H1 (cell line): Measurements from ENCODE around the gene USP49. TPM values are rescaled to one million over a fixed set of nuclear protein-coding genes. Genes with fewer than 3 reads are reported as not detected.
A peak's percentile ranks its signal among the peaks of the same experiment; 100 is the strongest.

ENCODE experiments used
- CTCF ChIA-PET: fragments of 300-600 bp; sonication (Branson Sonifier 250); formaldehyde crosslinking; loops from one replicate; lab custom pipeline; 2021; ENCODE audit not compliant: partially characterized antibody; lab: Charles Lee
- POLR2A ChIA-PET: fragments of 300-600 bp; sonication (Branson Sonifier 250); formaldehyde crosslinking; loops from one replicate; lab custom pipeline; 2021; ENCODE audit warnings: inconsistent platforms; ENCODE audit not compliant: partially characterized antibody; lab: Charles Lee
- DNase-seq, 2 experiments: peaks; one replicate each; pipeline versions ENCODE4 v3.0.0 to v3.0.0-alpha.2; 2010 to 2022; ENCODE audit warnings: low spot score in 2 of 2, low read depth in 1 of 2, mixed read lengths in 1 of 2
- FAIRE-seq: peaks from 2 replicates; lab custom pipeline; 2011; peaks lifted over from hg19 to GRCh38; lab: Jason Lieb, UNC
- H2AFZ ChIP-seq: 2 replicates; pipeline ENCODE4 v1.8.1; 2012; ENCODE audit warnings: low read length, inconsistent platforms
- H2AK5ac ChIP-seq: 2 replicates; pipeline ENCODE4 v1.6.1; 2013; ENCODE audit warnings: low read depth, low read length
- H2BK120ac ChIP-seq: replicated peaks from 2 replicates; pipeline ENCODE3; 2013; ENCODE audit warnings: low read depth, low read length, inconsistent platforms
- H2BK12ac ChIP-seq: 2 replicates; pipeline ENCODE4 v1.6.1; 2013; ENCODE audit warnings: low read depth, low read length
- H2BK15ac ChIP-seq: 2 replicates; pipeline ENCODE4 v1.6.1; 2013; ENCODE audit warnings: low read length
- H2BK20ac ChIP-seq: 2 replicates; pipeline ENCODE4 v1.6.1; 2013; ENCODE audit warnings: low read length
- H2BK5ac ChIP-seq: 2 replicates; pipeline ENCODE4 v1.6.1; 2013; ENCODE audit warnings: low read depth, low read length
- H3K14ac ChIP-seq: 2 replicates; pipeline ENCODE4 v1.6.1; 2013; ENCODE audit warnings: inconsistent platforms; ENCODE audit not compliant: insufficient read length
- H3K18ac ChIP-seq: 2 replicates; pipeline ENCODE4 v1.6.1; 2013; ENCODE audit warnings: low read length; ENCODE audit errors: extremely low read depth
- H3K23ac ChIP-seq: 2 replicates; pipeline ENCODE4 v1.6.1; 2013; ENCODE audit warnings: inconsistent platforms; ENCODE audit not compliant: insufficient read length
- H3K23me2 ChIP-seq: 2 replicates; pipeline ENCODE4 v1.6.1; 2013; ENCODE audit warnings: low read depth, low read length
- H3K27ac ChIP-seq: 2 replicates; pipeline ENCODE4 v1.6.1; 2011; ENCODE audit warnings: low read depth, low read length, inconsistent platforms
- H3K27me3 ChIP-seq, 4 experiments: replicated peaks in 1 of 4; 1 replicate in 1 of 4; 2 replicates in 3 of 4; pipeline versions ENCODE4 v1.6.1 to v1.8.1; 2011 to 2013; ENCODE audit warnings: low read length in 3 of 4, mild to moderate bottlenecking in 3 of 4, inconsistent platforms in 2 of 4, mixed read lengths in 2 of 4, moderate library complexity in 1 of 4; ENCODE audit not compliant: control insufficient read depth in 3 of 4, insufficient read depth in 3 of 4; ENCODE audit errors: extremely low read depth in 1 of 4
- H3K36me3 ChIP-seq, 4 experiments: 2 replicates each; pipeline versions ENCODE4 v1.6.1 to v1.8.1; 2011 to 2013; ENCODE audit warnings: mild to moderate bottlenecking in 4 of 4, low read length in 3 of 4, moderate library complexity in 2 of 4, control low read depth in 1 of 4, inconsistent platforms in 1 of 4; ENCODE audit not compliant: insufficient read depth in 4 of 4, control insufficient read depth in 2 of 4
- H3K4ac ChIP-seq: replicated peaks from 2 replicates; pipeline ENCODE3; 2013; ENCODE audit warnings: low read length, low read depth, mixed read lengths, inconsistent platforms; ENCODE audit not compliant: insufficient read length
- H3K4me1 ChIP-seq, 4 experiments: replicated peaks in 1 of 4; 1 replicate in 1 of 4; 2 replicates in 3 of 4; pipeline versions ENCODE4 v1.6.1 to v1.8.1; 2011 to 2013; ENCODE audit warnings: low read length in 3 of 4, inconsistent platforms in 2 of 4, mixed read lengths in 1 of 4; ENCODE audit not compliant: insufficient read depth in 4 of 4, control insufficient read depth in 3 of 4
- H3K4me2 ChIP-seq, 2 experiments: 2 replicates each; pipeline versions ENCODE4 v1.6.1 to v1.8.1; 2011 to 2013; ENCODE audit warnings: low read depth in 2 of 2, low read length in 2 of 2, control low read depth in 1 of 2, inconsistent platforms in 1 of 2, mild to moderate bottlenecking in 1 of 2; ENCODE audit not compliant: insufficient read depth in 1 of 2
- H3K4me3 ChIP-seq, 4 experiments: fragments of 200-600, 300-600 bp in 1 of 4; sonication (generic), shearing (Covaris generic), sonication (Bioruptor Twin) in 1 of 4; 2 replicates each; pipeline versions ENCODE4 v1.5.1 to v1.8.1; 2011 to 2016; ENCODE audit warnings: low read length in 4 of 4, low read depth in 3 of 4, control low read depth in 2 of 4, inconsistent platforms in 2 of 4, mild to moderate bottlenecking in 2 of 4, mixed read lengths in 1 of 4, moderate library complexity in 1 of 4; ENCODE audit not compliant: insufficient read depth in 2 of 4; ENCODE audit errors: extremely low read depth in 1 of 4
- H3K56ac ChIP-seq: replicated peaks from 2 replicates; pipeline ENCODE3; 2013; ENCODE audit warnings: low read depth, mild to moderate bottlenecking, mixed read lengths, low read length, inconsistent platforms; ENCODE audit not compliant: insufficient read length
- H3K79me1 ChIP-seq: 2 replicates; pipeline ENCODE4 v1.6.1; 2013; ENCODE audit warnings: low read depth, low read length, control low read depth
- H3K79me2 ChIP-seq, 2 experiments: 2 replicates each; pipeline versions ENCODE4 v1.6.1 to v1.8.1; 2012 to 2013; ENCODE audit warnings: low read length in 2 of 2, mild to moderate bottlenecking in 2 of 2, inconsistent platforms in 1 of 2; ENCODE audit not compliant: insufficient read depth in 2 of 2, control insufficient read depth in 1 of 2
- H3K9ac ChIP-seq, 4 experiments: replicated peaks in 1 of 4; 1 replicate in 1 of 4; 2 replicates in 3 of 4; pipeline versions ENCODE4 v1.6.1 to v1.8.1; 2011 to 2013; ENCODE audit warnings: low read depth in 3 of 4, low read length in 3 of 4, control low read depth in 2 of 4, mild to moderate bottlenecking in 2 of 4, moderate library complexity in 2 of 4, inconsistent platforms in 1 of 4; ENCODE audit errors: extremely low read depth in 1 of 4
- H3K9me3 ChIP-seq, 2 experiments: 2 replicates each; pipeline versions ENCODE4 v1.6.1 to v1.8.1; 2012 to 2013; ENCODE audit warnings: mild to moderate bottlenecking in 2 of 2, moderate library complexity in 2 of 2, control low read depth in 1 of 2, inconsistent platforms in 1 of 2, low read depth in 1 of 2, low read length in 1 of 2, mixed read lengths in 1 of 2; ENCODE audit not compliant: insufficient read depth in 2 of 2
- H4K20me1 ChIP-seq, 2 experiments: replicated peaks in 1 of 2; 2 replicates each; pipeline versions ENCODE3 to v1.8.1; 2011 to 2013; ENCODE audit warnings: inconsistent platforms in 2 of 2, low read length in 2 of 2, mild to moderate bottlenecking in 1 of 2; ENCODE audit not compliant: insufficient read depth in 2 of 2, control insufficient read depth in 1 of 2
- H4K5ac ChIP-seq: 2 replicates; pipeline ENCODE4 v1.6.1; 2013; ENCODE audit warnings: low read length, low read depth, mixed read lengths, inconsistent platforms; ENCODE audit not compliant: insufficient read length
- H4K8ac ChIP-seq: 2 replicates; pipeline ENCODE4 v1.8.0; 2013; ENCODE audit warnings: mild to moderate bottlenecking, moderate library complexity, low read length, inconsistent platforms; ENCODE audit not compliant: insufficient read depth; ENCODE audit errors: extremely low read depth
- H4K91ac ChIP-seq: replicated peaks from 2 replicates; pipeline ENCODE3; 2013; ENCODE audit warnings: low read length, mixed read lengths, inconsistent platforms; ENCODE audit not compliant: insufficient read length
- CTBP2 ChIP-seq: IDR thresholded peaks from 2 replicates; pipeline ENCODE4 v1.7.0; 2011; ENCODE audit warnings: borderline replicate concordance, mild to moderate bottlenecking, moderate library complexity, mixed read lengths, low read length; ENCODE audit not compliant: insufficient read depth, insufficient read length
- HDAC2 ChIP-seq, 2 experiments: fragments of 300-600 bp in 1 of 2; sonication (generic) in 1 of 2; IDR thresholded peaks; 2 replicates each; pipeline ENCODE4 v1.6.1; 2011 to 2012; ENCODE audit warnings: low read depth in 2 of 2, low read length in 2 of 2, mild to moderate bottlenecking in 2 of 2, moderate library complexity in 2 of 2, borderline replicate concordance in 1 of 2, inconsistent platforms in 1 of 2
- HDAC6 ChIP-seq: IDR thresholded peaks from one replicate; pipeline ENCODE4 v1.7.1; 2012; ENCODE audit warnings: low read depth, mild to moderate bottlenecking, inconsistent platforms, low read length, moderate library complexity
- MAX ChIP-seq: IDR thresholded peaks from 2 replicates; pipeline ENCODE4 v1.6.1; 2012; ENCODE audit warnings: inconsistent platforms
- POLR2A ChIP-seq, 2 experiments: IDR thresholded peaks; 1 replicate in 1 of 2; 2 replicates in 1 of 2; pipeline ENCODE4 v1.6.1; 2011; ENCODE audit warnings: low read depth in 2 of 2, low read length in 2 of 2, mild to moderate bottlenecking in 2 of 2; ENCODE audit errors: control extremely low read depth in 1 of 2
- SIN3A ChIP-seq, 2 experiments: IDR thresholded peaks in 1 of 2; conservative IDR thresholded peaks in 1 of 2; 2 replicates each; pipeline ENCODE4 v1.6.1; 2011 to 2012; ENCODE audit warnings: low read length in 2 of 2, improper control_type of control experiment in 1 of 2, low read depth in 1 of 2, mild to moderate bottlenecking in 1 of 2
- WGBS, 2 experiments: shearing (Covaris generic) in 1 of 2; methylation state at CpG; one replicate each; pipeline versions ENCODE4 v1.1.6 to v1.1.7; 2013 to 2015; ENCODE audit warnings: low lambda C conversion rate in 2 of 2, mixed read lengths in 2 of 2, inconsistent platforms in 1 of 2, low coverage in 1 of 2, missing lambda C conversion rate in 1 of 2; ENCODE audit not compliant: insufficient replicate concordance in 2 of 2, insufficient coverage in 1 of 2, insufficient read length in 1 of 2; ENCODE audit errors: extremely low coverage in 1 of 2, missing lambda C conversion rate in 1 of 2; 5-methylcytosine and 5-hydroxymethylcytosine counted together
- long read RNA-seq, 2 experiments: library from RNA in 1 of 2; library from capped mRNA in 1 of 2; stranded (forward); transcript quantifications; one replicate each; pipeline ENCODE4 v2.0.0, GENCODE V29; 2021; ENCODE audit warnings: inconsistent platforms in 1 of 2
- polyA minus RNA-seq, 3 experiments: library from RNA; depleted of rRNA, polyadenylated mRNA; stranded (reverse); fragments of >200 nt; gene quantifications; 1 replicate in 2 of 3; 2 replicates in 1 of 3; pipeline ENCODE4 v1.2.3, GENCODE V29; 2011
- polyA plus RNA-seq, 7 experiments: library from polyadenylated mRNA; depleted of rRNA in 3 of 7; stranded (reverse) in 5 of 7; unstranded in 2 of 7; fragments of >200 nt in 5 of 7; fragments of 200-250 nt in 2 of 7; gene quantifications; 1 replicate in 5 of 7; 2 replicates in 1 of 7; 4 replicates in 1 of 7; pipeline versions ENCODE4 v1.2.1 to v1.2.3, GENCODE V29; 2011 to 2013; ENCODE audit warnings: missing spikeins in 2 of 7, mixed read lengths in 2 of 7
- total RNA-seq: library from RNA; stranded (reverse); fragmentation: NEBNext Ultra II Directional; extraction: Animal tissue kit (Norgen Biotek cat#: 25700); gene quantifications from 2 replicates; pipeline ENCODE4 v1.2.1, GENCODE V29; 2021

The USP49 gene
- total RNA-seq (21.1 and 24.4 TPM in 2 replicates), polyA plus RNA-seq (2011; rRNA removed) (6.9 and 10.8 TPM in 2 replicates), polyA minus RNA-seq (2011; rRNA and poly(A)+ RNA removed) (10.2 and 12.0 TPM in 2 replicates)
- polyA plus RNA-seq (2011; cell fraction: cytosol; rRNA removed) = 13.0 TPM
- polyA plus RNA-seq (2011; cell fraction: nucleus; rRNA removed) = 22.0 TPM
- polyA plus RNA-seq (2012, experiment 1 of 2) = 15.7 to 27.2 TPM (median 20.7 TPM) in 4 replicates
- 1.6 TPM for polyA plus RNA-seq (2012, experiment 2 of 2)
- 10.4 TPM for polyA plus RNA-seq (2013, experiment 1 of 2)
- polyA plus RNA-seq (2013, experiment 2 of 2) = 8.7 TPM
- polyA minus RNA-seq (2011; cell fraction: cytosol; rRNA and poly(A)+ RNA removed) = 9.2 TPM
- 14.2 TPM for polyA minus RNA-seq (2011; cell fraction: nucleus; rRNA and poly(A)+ RNA removed)
- long read RNA-seq, experiment 1, partial matches to known transcripts = 0 of 5 reads
- long read RNA-seq, experiment 1, other reads (novel, unspliced or antisense) = 5 of 5 reads
- long read RNA-seq, experiment 2, partial matches to known transcripts = 1 of 2 reads
- long read RNA-seq, experiment 2, other reads (novel, unspliced or antisense) = 1 of 2 reads

DNA sequence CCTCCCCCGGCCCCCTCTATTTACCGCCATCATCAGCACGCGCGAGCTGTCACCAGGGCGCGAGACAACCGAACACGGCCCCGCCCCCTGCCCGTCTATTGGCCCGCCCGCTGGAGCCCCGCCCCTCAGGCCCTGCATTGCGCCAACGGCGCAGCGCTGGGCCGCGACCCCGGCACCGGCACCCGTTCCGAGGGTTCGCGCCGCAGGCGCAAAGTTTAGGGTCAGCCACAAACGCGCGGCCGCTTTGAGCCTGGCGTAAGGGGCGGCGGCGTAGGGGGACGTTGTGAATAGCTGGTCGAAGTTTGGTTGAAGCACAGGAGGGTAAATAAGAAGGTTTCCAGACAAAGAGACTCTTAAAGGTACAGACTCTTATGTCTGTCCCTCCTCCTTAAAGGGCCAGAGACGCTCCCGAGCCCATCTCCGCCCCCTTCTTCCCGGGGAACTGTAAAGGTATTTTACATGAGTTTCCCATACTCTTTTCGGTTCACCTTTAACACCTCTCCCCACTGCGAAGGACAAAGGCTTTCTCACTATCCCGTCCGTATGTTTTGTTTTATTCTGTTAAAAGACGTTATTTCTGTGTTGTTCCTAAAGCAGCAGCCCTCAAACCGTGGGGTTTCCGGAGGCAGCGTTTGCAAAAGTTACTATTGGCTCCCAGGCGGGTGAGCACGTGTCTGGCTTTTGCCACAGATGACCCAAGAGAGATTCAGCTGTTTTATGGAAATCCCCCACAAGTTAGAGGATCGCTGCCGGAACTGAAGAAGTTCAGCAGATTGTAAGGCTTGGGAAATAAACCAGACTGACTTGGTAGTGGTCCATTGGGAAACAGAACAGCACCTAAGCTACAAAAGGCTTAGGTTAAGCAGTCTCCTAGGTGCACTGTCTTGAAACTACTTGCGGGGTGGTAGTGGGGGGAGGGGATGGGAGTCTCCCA lies at the start of gene USP49:
USP49 (minus strand) TSS at position 76 of the 934 bp plus-strand sequence. CDS start 88,392 bp downstream, outside the sequence.
- Histone ChIP-seq H3K4me1 (peaks cover 0 to 11% (median 4%) of the 10 kb centered on the region in 4 experiments; a peak in 4 of 7 replicates), H3K23me2 (peaks cover 14% of the 10 kb centered on the region), H3K79me2 (peaks cover 0 to 36% of the 10 kb centered on the region in 2 experiments; a peak in 3 of 4 replicates), H3K36me3 (no peaks in the 10 kb centered on the region), H3K9ac (peak within 1 kb of the TSS; percentile 75 to 97 (median 78)), H3K56ac (peak within 1 kb of the TSS; percentile 83), H3K4me2 (peak within 1 kb of the TSS; percentile 96 to 100), H2BK20ac (no peak within 1 kb of the TSS; the same call in 1 of the 2 replicates), H3K27ac (peak within 1 kb of the TSS; percentile 83), H2BK120ac (no peak within 1 kb of the TSS), H4K91ac (no peak within 1 kb of the TSS), H3K14ac (no peak within 1 kb of the TSS), H2BK12ac (peak within 1 kb of the TSS; percentile 62; the same call in 1 of the 2 replicates), H3K23ac (no peak within 1 kb of the TSS), H4K20me1 (no peaks in the 10 kb centered on the region), H2BK15ac (0 out of 2 replicates have a peak within 1 kb of the TSS, but pooled peaks have one; percentile 6), H3K27me3 (no peaks in the 10 kb centered on the region), H3K4ac (peak within 1 kb of the TSS; percentile 70), H2AK5ac (peak within 1 kb of the TSS; percentile 16; the same call in 1 of the 2 replicates), H4K5ac (peak within 1 kb of the TSS; percentile 82), H2BK5ac (peak within 1 kb of the TSS; percentile 48), H4K8ac (0 out of 2 replicates have a peak within 1 kb of the TSS, but pooled peaks have one; percentile 0), H3K4me3 (peak within 1 kb of the TSS; percentile 80 to 95 (median 86)), H3K18ac (peak within 1 kb of the TSS; percentile 81), H2AFZ (peak within 1 kb of the TSS; percentile 88), H3K79me1 (no peaks in the 10 kb centered on the region), H3K9me3 (no peaks in the 10 kb centered on the region)
- ChIA-PET POLR2A (interaction anchor here (0.8 to 4.2 kb wide), 21 partner anchors 9 to 200 kb away, joined by 3 to 39 read pairs (median 4); partner anchors contain the start of genes BYSL, MED20, TAF8 and TOMM6), CTCF (interaction anchor here (0.6 to 2.0 kb wide), 10 partner anchors 10 to 146 kb away, joined by 3 to 13 read pairs (median 3); partner anchors contain the start of genes BYSL and MED20)
- DNase-seq (peak; percentile 59 to 97), FAIRE-seq (peak; percentile 39)
- 1% methylated on average over 45 of the region's 55 CpGs; no CpG with 5 or more reads in 1 of the 2 experiments for WGBS, 2 experiments
- TF ChIP-seq CTBP2 = no peak
- peak; percentile 88 for TF ChIP-seq MAX
- TF ChIP-seq HDAC2 (IDR thresholded peaks at IDR 0.05; ENCODE audit: borderline replicate concordance in 1 of 2, low read depth in 2 of 2, low read length in 2 of 2) = peak in 1 of 2 experiments; percentile 74; a peak in 2 of 4 replicates
- peak; percentile 20 to 71 for TF ChIP-seq POLR2A (IDR thresholded peaks at IDR 0.05; ENCODE audit: control extremely low read depth in 1 of 2, low read depth in 2 of 2, low read length in 2 of 2)
- peak; percentile 30 to 86; a peak in 2 of 4 replicates for TF ChIP-seq SIN3A (conservative IDR thresholded peaks at IDR 0.05 in 1 of 2, IDR thresholded peaks at IDR 0.05 in 1 of 2; ENCODE audit: low read depth in 1 of 2, low read length in 2 of 2)
- TF ChIP-seq HDAC6 = no peak
